ENCODE results near the gene MTMR1. TPM values are rescaled to one million over a fixed set of nuclear protein-coding genes. Genes with fewer than 3 reads are reported as not detected.

Gene MTMR1
- total RNA-seq, 2 donors from 2014 or later: 35.1 to 35.6 TPM

DNA sequence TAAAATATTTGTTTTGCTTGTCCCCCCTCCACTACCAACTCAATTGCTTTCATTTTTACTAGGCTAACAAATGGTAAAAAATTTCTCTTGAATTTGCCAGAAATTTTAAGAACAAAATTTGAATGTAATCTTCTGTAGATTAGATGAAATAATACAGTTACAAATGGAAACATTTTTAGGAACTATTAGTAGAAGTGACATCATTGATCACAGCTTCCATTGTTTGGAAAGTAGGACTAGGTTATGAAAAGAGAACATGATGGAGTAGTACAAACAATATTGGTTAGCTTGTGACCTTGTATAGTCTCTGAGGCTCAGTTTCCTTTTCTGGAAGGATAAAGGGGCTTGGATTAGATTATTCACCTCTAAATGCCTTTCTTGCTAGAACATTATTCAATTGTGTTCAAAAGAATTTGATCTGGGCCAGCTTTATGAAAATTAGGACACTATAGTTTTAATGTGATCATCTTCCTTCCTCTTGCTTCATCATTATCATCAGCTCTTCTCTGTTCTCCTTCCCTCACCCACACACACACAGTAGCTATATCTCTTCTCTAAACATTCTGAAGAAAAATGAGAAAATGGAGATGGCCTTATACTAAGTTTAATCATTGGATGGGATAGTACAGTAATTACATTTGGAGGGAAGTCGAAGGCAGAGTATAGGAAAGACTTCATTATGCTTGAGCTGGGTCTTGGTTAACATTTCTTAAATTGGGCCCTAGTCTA, 9.9 kb downstream of the MTMR1 start:
- Mint-ChIP-seq H3K27me3 (ENCODE audit: low read depth) (peaks cover 10% of the 10 kb centered on the region), H3K4me3 (peak overlapping the region in 1 of 2 donors; percentile 59), H3K9me3 (no peaks in the 10 kb centered on the region), H3K27ac (peak overlapping the region; percentile 92), H3K36me3 (ENCODE audit: insufficient read depth in 2 of 2) (peaks cover 10 to 11% of the 10 kb centered on the region in 2 donors), H3K4me1 (ENCODE audit: low read depth) (peaks cover 36% of the 10 kb centered on the region)
- ATAC-seq (replicated peaks in 1 of 2) (no peak), DNase-seq (no peak)

DNA sequence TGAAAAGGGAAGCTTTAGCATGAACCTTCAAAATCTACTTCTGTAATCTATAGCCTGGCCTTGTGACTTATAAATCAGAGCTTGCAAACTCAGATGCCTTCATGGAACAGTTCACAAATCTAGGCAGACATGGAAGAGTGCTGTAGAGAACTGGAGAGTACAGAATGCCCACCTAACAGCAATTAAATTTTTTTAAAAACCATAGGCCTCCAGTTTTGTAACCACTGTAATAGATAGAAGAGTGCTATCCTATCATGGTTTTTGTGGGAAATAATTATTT, 10.4 kb downstream of the MTMR1 start:
- DNase-seq: no peak
- no peaks in the 10 kb centered on the region for H3K9me3 Mint-ChIP-seq
- peak overlapping the region; percentile 92 for H3K27ac Mint-ChIP-seq
- peaks cover 10% of the 10 kb centered on the region for H3K27me3 Mint-ChIP-seq (ENCODE audit: low read depth)
- peaks cover 10 to 11% of the 10 kb centered on the region in 2 donors for H3K36me3 Mint-ChIP-seq (ENCODE audit: insufficient read depth in 2 of 2)
- H3K4me1 Mint-ChIP-seq (ENCODE audit: low read depth): peaks cover 36% of the 10 kb centered on the region
- peak overlapping the region in 1 of 2 donors; percentile 59 for H3K4me3 Mint-ChIP-seq
- ATAC-seq (replicated peaks in 1 of 2): no peak

DNA sequence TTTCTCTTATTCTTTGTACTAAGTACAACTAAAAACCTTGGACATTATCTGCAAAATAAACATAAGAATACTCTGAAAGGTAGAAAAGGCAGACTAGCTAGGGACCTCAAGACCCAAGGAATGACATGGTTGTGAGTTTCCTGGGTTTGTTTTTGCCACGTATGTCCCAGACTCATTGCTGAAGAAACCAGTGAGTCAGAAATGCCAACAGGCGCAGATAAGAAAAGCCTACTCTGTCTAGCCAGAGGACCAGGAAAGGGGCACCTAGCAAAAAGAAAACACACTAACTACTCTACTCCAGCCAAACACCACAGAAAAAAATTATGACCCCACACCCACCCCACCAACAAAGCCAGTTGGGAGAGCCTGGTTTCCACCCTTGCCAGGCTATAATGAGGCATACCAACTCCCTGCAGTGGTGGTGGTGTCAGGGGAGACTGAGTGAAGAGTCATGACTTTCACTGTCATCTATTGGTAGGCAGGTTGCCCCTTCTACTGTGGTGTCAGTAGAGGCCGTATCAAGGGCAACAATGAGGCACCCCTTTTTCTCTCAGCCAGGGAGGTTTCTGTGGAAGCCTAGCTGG, 10.9 kb downstream of the MTMR1 start:
- peaks cover 37% of the 10 kb centered on the region for H3K4me1 Mint-ChIP-seq (ENCODE audit: low read depth)

DNA sequence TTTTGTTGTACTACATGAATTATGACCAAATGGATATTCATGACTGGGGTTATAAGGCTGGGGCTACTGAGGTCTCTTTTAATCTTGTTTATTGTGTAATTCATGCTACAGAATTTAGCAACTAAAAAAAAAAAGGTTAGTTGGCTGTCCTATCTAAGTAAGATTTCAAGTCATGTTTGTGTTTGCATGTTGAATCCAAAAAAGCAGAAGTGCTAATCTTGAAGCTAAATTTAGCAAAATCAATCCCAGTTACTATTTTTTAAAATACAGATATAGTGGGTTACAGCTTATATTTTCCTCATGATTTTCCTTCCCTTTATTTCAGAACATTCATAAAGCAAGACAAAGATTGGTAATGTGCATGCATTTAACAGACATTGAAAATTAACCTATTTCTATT, 19.4 kb downstream of the MTMR1 start:
- DNase-seq (no peak), ATAC-seq (replicated peaks in 1 of 2) (no peak)
- Mint-ChIP-seq H3K4me3 (no peak overlapping the region), H3K4me1 (ENCODE audit: low read depth) (peaks cover 36% of the 10 kb centered on the region), H3K9me3 (no peaks in the 10 kb centered on the region), H3K27ac (peak overlapping the region; percentile 72), H3K27me3 (ENCODE audit: low read depth) (no peaks in the 10 kb centered on the region), H3K36me3 (ENCODE audit: insufficient read depth in 2 of 2) (no peaks in the 10 kb centered on the region)

More for the DNA sequence above, 10.9 kb downstream of the MTMR1 start:
- peaks cover 10% of the 10 kb centered on the region for H3K27me3 Mint-ChIP-seq (ENCODE audit: low read depth)
- H3K27ac Mint-ChIP-seq: peak overlapping the region; percentile 92
- H3K4me3 Mint-ChIP-seq: peak overlapping the region; percentile 31 to 59
- H3K36me3 Mint-ChIP-seq (ENCODE audit: insufficient read depth in 2 of 2): peaks cover 10 to 11% of the 10 kb centered on the region in 2 donors
- peak; percentile 91 to 93 for ATAC-seq (replicated peaks in 1 of 2)
- peak; percentile 30 to 45 for DNase-seq
- no peaks in the 10 kb centered on the region for H3K9me3 Mint-ChIP-seq

DNA sequence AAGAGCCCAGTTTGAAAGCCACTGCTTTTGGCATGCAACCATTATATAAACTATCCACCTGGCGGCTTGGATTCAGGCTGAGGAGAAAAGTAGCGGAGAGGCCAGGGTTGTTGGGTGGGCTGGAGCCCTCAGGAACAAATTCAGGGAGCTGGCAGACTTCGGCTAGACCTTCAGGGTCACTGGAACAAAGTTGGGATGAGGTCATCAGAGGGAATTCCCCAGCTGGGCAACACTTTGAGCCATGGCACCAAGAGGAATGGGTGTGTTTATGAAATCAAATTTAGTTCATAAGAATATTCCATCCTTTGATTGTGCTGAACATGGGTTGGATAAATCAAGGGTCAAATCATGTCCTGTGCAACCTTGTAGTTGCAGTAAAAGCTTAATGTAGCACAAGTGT, 22.0 kb downstream of the MTMR1 start:
- Mint-ChIP-seq H3K27me3 (ENCODE audit: low read depth) (no peaks in the 10 kb centered on the region), H3K4me3 (no peak overlapping the region), H3K9me3 (no peaks in the 10 kb centered on the region), H3K36me3 (ENCODE audit: insufficient read depth in 2 of 2) (no peaks in the 10 kb centered on the region), H3K4me1 (ENCODE audit: low read depth) (peaks cover 27% of the 10 kb centered on the region), H3K27ac (peak overlapping the region; percentile 63)
- DNase-seq (no peak), ATAC-seq (replicated peaks in 1 of 2) (no peak)

DNA sequence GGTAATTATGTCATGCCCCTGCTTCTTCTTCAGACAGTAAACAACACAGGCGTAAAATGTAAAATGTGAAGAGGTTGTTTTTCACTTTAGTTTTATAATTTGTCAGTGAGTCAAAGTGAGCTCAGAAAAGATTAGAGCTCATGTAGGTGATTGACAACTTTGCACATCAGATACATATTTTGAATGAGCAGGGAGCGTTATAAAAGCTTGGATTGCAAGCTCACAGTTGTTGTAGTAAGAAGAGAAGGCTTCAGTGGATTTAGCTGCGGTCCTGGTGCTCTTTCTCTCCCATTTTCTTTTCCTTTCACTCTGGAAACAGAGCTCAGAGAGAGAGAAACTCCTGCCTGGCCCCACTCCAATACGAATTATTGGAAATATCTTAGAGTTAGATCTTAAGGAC, 26.4 kb downstream of the MTMR1 start:
- peaks cover 0 to 9% of the 10 kb centered on the region in 2 donors for H3K36me3 Mint-ChIP-seq (ENCODE audit: insufficient read depth in 2 of 2)
- H3K4me1 Mint-ChIP-seq (ENCODE audit: low read depth): peaks cover 6% of the 10 kb centered on the region
- no peaks in the 10 kb centered on the region for H3K9me3 Mint-ChIP-seq
- DNase-seq (no peak), ATAC-seq (replicated peaks in 1 of 2) (no peak)
- no peak overlapping the region for H3K27ac Mint-ChIP-seq
- no peaks in the 10 kb centered on the region for H3K27me3 Mint-ChIP-seq (ENCODE audit: low read depth)
- no peak overlapping the region for H3K4me3 Mint-ChIP-seq

DNA sequence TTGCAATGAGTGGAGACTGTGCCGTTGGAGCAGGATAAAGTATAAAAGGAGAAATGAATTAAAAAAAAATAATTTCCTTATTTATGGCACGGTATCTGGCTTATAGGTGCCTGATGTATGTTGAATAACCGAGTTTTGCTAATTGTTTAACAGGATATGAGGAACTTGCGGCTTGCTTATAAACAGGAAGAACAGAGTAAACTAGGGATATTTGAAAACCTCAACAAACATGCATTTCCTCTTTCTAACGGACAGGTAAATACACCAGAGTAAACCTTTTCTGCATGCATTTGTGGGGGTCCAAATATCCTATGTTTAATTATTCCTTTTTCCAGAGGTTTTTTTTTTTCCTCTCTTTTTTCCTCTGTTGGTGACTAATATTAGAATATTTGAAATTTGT, 36.8 kb downstream of the MTMR1 start:
- Mint-ChIP-seq H3K36me3 (ENCODE audit: insufficient read depth in 2 of 2) (peaks cover 8 to 13% of the 10 kb centered on the region in 2 donors), H3K27me3 (ENCODE audit: low read depth) (peaks cover 23% of the 10 kb centered on the region), H3K4me3 (no peak overlapping the region), H3K9me3 (no peaks in the 10 kb centered on the region), H3K27ac (no peak overlapping the region), H3K4me1 (ENCODE audit: low read depth) (peaks cover 11% of the 10 kb centered on the region)
- DNase-seq (no peak), ATAC-seq (replicated peaks in 1 of 2) (no peak)

DNA sequence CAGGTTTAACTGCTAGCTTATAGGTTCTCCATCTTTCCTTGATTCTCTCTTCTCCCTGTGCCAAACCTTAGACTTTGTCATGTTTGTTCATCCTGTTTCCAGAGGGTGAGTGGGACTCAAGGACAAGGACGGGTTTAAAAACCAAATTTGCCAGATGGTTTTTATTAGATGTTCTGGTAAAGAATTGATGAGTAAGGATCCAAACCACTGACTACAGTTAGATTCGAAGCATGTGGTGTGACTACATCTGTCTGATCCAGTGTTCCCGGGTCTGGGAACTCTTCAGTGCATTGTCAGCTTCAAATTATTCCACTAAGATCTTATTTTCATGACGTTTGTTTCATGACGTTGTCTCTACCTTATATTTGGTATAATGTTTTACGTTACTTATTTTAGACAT, 37.5 kb downstream of the MTMR1 start:
- H3K9me3 Mint-ChIP-seq: no peaks in the 10 kb centered on the region
- peaks cover 13% of the 10 kb centered on the region for H3K4me1 Mint-ChIP-seq (ENCODE audit: low read depth)
- no peak overlapping the region for H3K27ac Mint-ChIP-seq
- ATAC-seq (replicated peaks in 1 of 2) (no peak), DNase-seq (no peak)
- H3K36me3 Mint-ChIP-seq (ENCODE audit: insufficient read depth in 2 of 2): peaks cover 10 to 13% of the 10 kb centered on the region in 2 donors
- H3K27me3 Mint-ChIP-seq (ENCODE audit: low read depth): peaks cover 20% of the 10 kb centered on the region
- no peak overlapping the region for H3K4me3 Mint-ChIP-seq

DNA sequence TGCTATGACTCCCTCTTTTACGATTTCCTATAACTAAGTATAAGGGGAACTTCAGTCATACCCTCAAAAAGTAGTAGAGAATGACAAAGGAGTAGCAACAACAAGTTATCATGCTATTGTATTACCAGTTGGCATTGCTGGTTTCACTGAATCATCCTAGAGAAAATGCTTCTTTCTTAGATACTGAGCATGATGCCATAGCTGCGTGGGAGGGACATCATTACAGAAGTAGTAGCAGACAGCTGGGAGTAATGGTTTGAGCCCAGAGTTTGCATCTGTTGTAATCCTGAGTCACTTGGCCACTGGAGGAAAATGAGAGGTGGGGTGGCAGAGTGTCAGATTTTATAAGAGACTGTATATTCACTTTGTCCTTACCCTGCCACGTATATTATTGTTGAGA, 38.6 kb downstream of the MTMR1 start:
- peaks cover 10 to 13% of the 10 kb centered on the region in 2 donors for H3K36me3 Mint-ChIP-seq (ENCODE audit: insufficient read depth in 2 of 2)
- DNase-seq: peak; percentile 63 to 72
- ATAC-seq (replicated peaks in 1 of 2): peak; percentile 96 to 98
- H3K9me3 Mint-ChIP-seq: no peaks in the 10 kb centered on the region
- peak overlapping the region in 1 of 2 donors; percentile 75 for H3K4me3 Mint-ChIP-seq
- peaks cover 19% of the 10 kb centered on the region for H3K4me1 Mint-ChIP-seq (ENCODE audit: low read depth)
- peaks cover 16% of the 10 kb centered on the region for H3K27me3 Mint-ChIP-seq (ENCODE audit: low read depth)
- H3K27ac Mint-ChIP-seq: peak overlapping the region; percentile 92

DNA sequence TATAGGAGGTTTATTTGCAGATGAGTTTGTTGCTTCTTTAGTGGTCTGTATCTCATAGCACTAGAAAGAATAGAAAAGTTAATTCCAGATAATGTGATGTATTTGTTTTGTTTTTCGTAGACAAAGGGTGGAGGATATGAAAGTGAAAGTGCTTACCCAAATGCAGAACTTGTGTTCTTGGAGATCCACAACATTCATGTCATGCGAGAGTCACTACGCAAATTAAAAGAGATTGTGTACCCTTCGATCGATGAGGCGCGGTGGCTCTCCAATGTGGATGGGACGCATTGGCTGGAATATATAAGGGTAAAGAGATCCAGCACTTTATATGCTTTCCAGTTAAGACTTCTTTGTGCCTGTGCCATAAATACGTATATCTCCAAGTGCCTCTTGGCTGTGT, 43.3 kb downstream of the MTMR1 start:
- DNase-seq (no peak), ATAC-seq (replicated peaks in 1 of 2) (no peak)
- Mint-ChIP-seq H3K9me3 (no peaks in the 10 kb centered on the region), H3K4me3 (peak overlapping the region; percentile 29 to 53), H3K27me3 (ENCODE audit: low read depth) (peaks cover 21% of the 10 kb centered on the region), H3K4me1 (ENCODE audit: low read depth) (peaks cover 16% of the 10 kb centered on the region), H3K27ac (peak overlapping the region; percentile 55), H3K36me3 (ENCODE audit: insufficient read depth in 2 of 2) (peaks cover 12 to 16% of the 10 kb centered on the region in 2 donors)

DNA sequence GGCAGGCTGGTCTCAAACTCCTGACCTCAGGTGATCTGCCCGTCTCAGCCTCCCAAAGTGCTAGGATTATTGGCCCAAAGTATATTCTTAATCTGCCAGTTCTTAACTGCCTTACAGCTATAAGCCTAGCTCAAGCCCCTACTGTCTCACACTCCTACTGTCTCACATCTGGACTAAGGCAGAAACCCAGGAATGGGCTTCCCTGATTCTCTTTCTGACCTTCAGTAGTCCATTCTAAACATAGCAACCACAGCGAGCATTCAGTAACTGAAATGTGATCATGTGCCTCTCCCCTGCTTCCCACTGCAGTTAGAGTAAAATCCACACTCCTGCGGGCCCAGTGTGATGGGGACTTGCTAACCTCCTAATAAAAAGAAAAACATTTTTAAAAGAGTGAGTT, 58.9 kb downstream of the MTMR1 start:
- H3K36me3 Mint-ChIP-seq (ENCODE audit: insufficient read depth in 2 of 2): peaks cover 0 to 3% of the 10 kb centered on the region in 2 donors
- ATAC-seq (replicated peaks in 1 of 2) (no peak), DNase-seq (no peak)
- H3K27me3 Mint-ChIP-seq (ENCODE audit: low read depth): no peaks in the 10 kb centered on the region
- H3K27ac Mint-ChIP-seq: peak overlapping the region; percentile 66
- no peak overlapping the region for H3K4me3 Mint-ChIP-seq
- H3K4me1 Mint-ChIP-seq (ENCODE audit: low read depth): no peaks in the 10 kb centered on the region
- no peaks in the 10 kb centered on the region for H3K9me3 Mint-ChIP-seq

DNA sequence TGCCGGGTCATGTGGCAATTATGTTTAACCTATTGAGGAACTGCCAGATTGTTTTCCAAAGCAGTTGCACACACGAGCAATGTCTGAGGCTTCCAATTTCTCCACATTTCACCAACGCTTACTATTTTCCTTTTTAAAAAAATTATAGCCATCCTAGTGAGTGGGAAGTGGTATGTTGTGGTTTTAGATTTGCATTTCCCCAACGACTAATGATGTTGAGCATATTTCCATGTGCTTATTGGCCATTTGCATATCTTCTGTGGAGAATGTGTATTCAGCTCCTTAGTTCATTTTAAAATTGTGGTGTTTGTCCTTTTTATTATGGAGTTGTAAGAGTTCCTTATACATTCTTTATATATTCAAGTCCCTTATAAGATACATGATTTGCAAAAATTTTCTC, 60.2 kb downstream of the MTMR1 start:
- no peak overlapping the region for H3K27ac Mint-ChIP-seq
- H3K4me1 Mint-ChIP-seq (ENCODE audit: low read depth): no peaks in the 10 kb centered on the region
- peaks cover 0 to 3% of the 10 kb centered on the region in 2 donors for H3K36me3 Mint-ChIP-seq (ENCODE audit: insufficient read depth in 2 of 2)
- H3K9me3 Mint-ChIP-seq: no peaks in the 10 kb centered on the region
- DNase-seq (no peak), ATAC-seq (replicated peaks in 1 of 2) (no peak)
- H3K4me3 Mint-ChIP-seq: no peak overlapping the region
- no peaks in the 10 kb centered on the region for H3K27me3 Mint-ChIP-seq (ENCODE audit: low read depth)

DNA sequence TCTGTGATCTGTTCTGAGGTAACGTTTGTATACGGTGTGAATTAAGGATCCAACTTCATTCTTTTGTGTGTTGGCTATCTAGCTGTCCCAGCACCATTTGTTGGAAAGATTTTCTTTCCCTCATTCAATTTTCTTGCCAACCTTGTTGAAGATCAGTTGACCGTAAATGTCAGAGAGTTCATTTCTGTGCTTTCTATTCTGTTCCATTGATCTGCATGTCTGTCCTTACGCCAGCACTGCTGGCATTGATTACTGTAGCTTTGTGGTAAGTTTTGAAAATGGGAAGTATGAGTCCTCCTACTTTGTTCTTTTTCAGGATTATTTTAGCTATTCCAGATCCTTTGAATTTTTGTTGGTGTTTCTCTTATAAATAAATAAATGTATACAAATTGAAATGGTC, 60.8 kb downstream of the MTMR1 start:
- DNase-seq (no peak), ATAC-seq (replicated peaks in 1 of 2) (no peak)
- Mint-ChIP-seq H3K27me3 (ENCODE audit: low read depth) (no peaks in the 10 kb centered on the region), H3K4me3 (no peak overlapping the region), H3K36me3 (ENCODE audit: insufficient read depth in 2 of 2) (peaks cover under 1 to 3% of the 10 kb centered on the region in 2 donors), H3K4me1 (ENCODE audit: low read depth) (no peaks in the 10 kb centered on the region), H3K9me3 (no peaks in the 10 kb centered on the region), H3K27ac (no peak overlapping the region)

DNA sequence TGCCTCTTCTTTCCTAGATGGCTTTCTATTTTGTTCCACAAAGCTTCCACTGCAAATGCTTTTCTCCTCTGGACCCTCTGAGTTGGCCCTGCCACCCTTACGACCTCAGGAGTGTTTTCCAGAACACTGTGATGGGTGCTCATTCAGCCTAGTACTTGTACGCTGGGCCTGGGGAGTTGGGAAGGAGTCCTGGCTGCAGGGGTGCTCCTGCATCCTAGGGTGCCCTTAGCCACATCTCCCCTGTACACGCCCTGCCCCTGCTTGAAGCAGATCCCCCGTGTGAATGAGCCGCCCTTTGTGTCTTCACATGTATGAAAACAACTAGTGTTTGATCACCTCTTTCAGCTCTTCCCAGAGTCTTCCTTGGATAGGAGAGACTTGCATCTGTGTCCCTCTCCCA, 64.2 kb downstream of the MTMR1 start:
- peaks cover 3 to 4% of the 10 kb centered on the region in 2 donors for H3K36me3 Mint-ChIP-seq (ENCODE audit: insufficient read depth in 2 of 2)
- H3K9me3 Mint-ChIP-seq: no peaks in the 10 kb centered on the region
- H3K4me1 Mint-ChIP-seq (ENCODE audit: low read depth): no peaks in the 10 kb centered on the region
- no peaks in the 10 kb centered on the region for H3K27me3 Mint-ChIP-seq (ENCODE audit: low read depth)
- ATAC-seq (replicated peaks in 1 of 2) (no peak), DNase-seq (no peak)
- H3K27ac Mint-ChIP-seq: peak overlapping the region; percentile 30
- no peak overlapping the region for H3K4me3 Mint-ChIP-seq

All from activated T-cell treated with anti-CD3 and anti-CD28 coated beads, Interleukin-2, amount 50 U/mL, for 72 hours (primary cell).